NCI-H524 (cell line): ENCODE results near the gene PLEKHH1.
A peak's percentile ranks its signal among the peaks of the same experiment; 100 is the strongest.
"Not testable (repeated sequence)": the region's sequence is repeated elsewhere in the genome, so short reads cannot be mapped to it uniquely, and the experiment has no call there.

ENCODE experiments used
- DNase-seq, 2 experiments: peaks; one replicate each; lab custom pipeline; 2025; lab: John Stamatoyannopoulos, UW

The PLEKHH1 gene

GRCh38 chr14:67583711-67584644, 50.9 kb downstream of the PLEKHH1 start:
- DNase-seq: peak; percentile 17 to 69

GRCh38 chr14:67584978-67585377, 51.9 kb downstream of the PLEKHH1 start:
- no peak for DNase-seq

GRCh38 chr14:67586369-67586768, 53.3 kb downstream of the PLEKHH1 start:
- DNase-seq: no peak

GRCh38 chr14:67589204-67589770, 56.2 kb downstream of the PLEKHH1 start:
- no peak for DNase-seq

- DNase-seq: not testable (repeated sequence)
Measured at GRCh38 chr14:67593650-67594049, 60.6 kb downstream of the PLEKHH1 start.

- no peak for DNase-seq
Measured at GRCh38 chr14:67595392-67595791, 62.3 kb downstream of the PLEKHH1 start.

- peak; percentile 87 to 92 for DNase-seq
Measured at GRCh38 chr14:67599698-67600561, 66.8 kb downstream of the PLEKHH1 start, which contains the start of gene PIGH. TSS of gene PIGH (minus strand) at chr14:67600268. CDS start at chr14:67600203, 65 bp downstream.

GRCh38 chr14:67600562-67600974, 67.5 kb downstream of the PLEKHH1 start:
- not testable (repeated sequence) for DNase-seq

GRCh38 chr14:67602076-67602475, 69.0 kb downstream of the PLEKHH1 start:
- DNase-seq: no peak

- DNase-seq: no peak
Measured at GRCh38 chr14:67602995-67603545, 70.0 kb downstream of the PLEKHH1 start.

GRCh38 chr14:67607646-67608045, 74.6 kb downstream of the PLEKHH1 start:
- no peak for DNase-seq

- DNase-seq: no peak
Measured at GRCh38 chr14:67609642-67610310, 76.7 kb downstream of the PLEKHH1 start.

GRCh38 chr14:67610491-67610890, 77.4 kb downstream of the PLEKHH1 start:
- DNase-seq: no peak

- DNase-seq: peak; percentile 67 to 86
Measured at GRCh38 chr14:67618617-67619063, 85.5 kb downstream of the PLEKHH1 start.

GRCh38 chr14:67619446-67620216, 86.5 kb downstream of the PLEKHH1 start, which contains the start of gene ARG2:
TSS of gene ARG2 (plus strand) at chr14:67619920. CDS start at chr14:67619978, 58 bp downstream.
- peak; percentile 91 to 96 for DNase-seq

GRCh38 chr14:67620217-67620785, 87.2 kb downstream of the PLEKHH1 start:
- peak; percentile 38 to 70 for DNase-seq

GRCh38 chr14:67622675-67623074, 89.6 kb downstream of the PLEKHH1 start:
- DNase-seq: no peak

GRCh38 chr14:67623114-67623513, 90.0 kb downstream of the PLEKHH1 start:
- no peak for DNase-seq

GRCh38 chr14:67626131-67626530, 93.0 kb downstream of the PLEKHH1 start:
- DNase-seq: not testable (repeated sequence)

GRCh38 chr14:67627519-67627918, 94.4 kb downstream of the PLEKHH1 start:
- no peak for DNase-seq
